Adrenal gland (tissue), 12 donors: ENCODE results near the gene MT1B. TPM values are rescaled to one million over a fixed set of nuclear protein-coding genes. Genes with fewer than 3 reads are reported as not detected.

Experiments
- DNase-seq, 7 donors: peaks; one replicate each; pipeline ENCODE4 v3.0.0-alpha.2; 2019 to 2020
- H3K27ac ChIP-seq, 5 donors: fragments of 200-600 bp; sonication (generic) in 4 of 5; 1 replicate in 3 of 5; 2 replicates in 2 of 5; pipeline versions ENCODE4 v1.5.1 to v1.8.0; 2016 to 2020; ENCODE audit warnings: mild to moderate bottlenecking in 1 of 5
- H3K27me3 ChIP-seq: fragments of 200-600 bp; 2 replicates; pipeline ENCODE4 v1.8.0; 2021
- H3K36me3 ChIP-seq, 2 donors: fragments of 200-600 bp; replicated peaks in 1 of 2; 1 replicate in 1 of 2; 2 replicates in 1 of 2; pipeline versions ENCODE4 v1.5.1 to v1.8.0; 2018 to 2022
- H3K4me1 ChIP-seq, 2 donors: fragments of 200-600 bp; replicated peaks in 1 of 2; 1 replicate in 1 of 2; 2 replicates in 1 of 2; pipeline versions ENCODE4 v1.5.1 to v1.8.0; 2018 to 2021
- H3K4me3 ChIP-seq, 4 donors: fragments of 200-600 bp; sonication (generic) in 3 of 4; one replicate each; pipeline ENCODE4 v1.5.1; 2016 to 2018
- H3K9me3 ChIP-seq, 3 donors: fragments of 200-600 bp; sonication (generic) in 1 of 3; replicated peaks in 1 of 3; 1 replicate in 2 of 3; 2 replicates in 1 of 3; pipeline versions ENCODE4 v1.5.1 to v1.8.0; 2016 to 2021
- POLR2A ChIP-seq, 2 donors: fragments of 450-650 bp; IDR thresholded peaks; one replicate each; pipeline ENCODE4 v1.6.1; 2017; ENCODE audit warnings: antibody characterized with exemption in 2 of 2, mild to moderate bottlenecking in 2 of 2, moderate library complexity in 1 of 2
- WGBS, 4 donors: extraction: QIAGEN DNeasy Blood & Tissue Kit in 2 of 4; methylation state at CpG; one replicate each; pipeline versions ENCODE4 v1.1.5 to v1.1.7; 2013 to 2017; 5-methylcytosine and 5-hydroxymethylcytosine counted together
- intact Hi-C, 2 donors: fragments of 100-400 bp; cut with DNase I; formaldehyde crosslinking; loops; one replicate each; pipeline versions ENCODE4 v1.14.1 to v1.15.0; 2022 to 2023
- polyA plus RNA-seq, 3 donors: library from polyadenylated mRNA; stranded (reverse); fragments of 200-250 nt in 2 of 3; fragments of 350-450 nt in 1 of 3; fragmentation: Illumina TruSeq in 1 of 3; extraction: RNeasy Lipid Tissue Mini Kit (QIAGEN cat#74804) in 1 of 3; gene quantifications; one replicate each; pipeline ENCODE4 v1.2.3, GENCODE V29; 2013 to 2014
- total RNA-seq, 9 donors: library from RNA; depleted of rRNA in 4 of 9; stranded (reverse); fragments of >200 nt in 4 of 9; fragments of 120-200 nt in 1 of 9; fragmentation: NEBNext Ultra II Directional in 1 of 9; extraction: Animal tissue kit (Norgen Biotek cat#: 25700) in 1 of 9; gene quantifications; one replicate each; pipeline versions ENCODE4 v1.1.0 to v1.2.4, GENCODE V29; 2013 to 2023
- TF ChIP-seq, protein P1 (sequence below), 6 experiments: fragments of 450-650 bp in 4 of 6; fragments of 200-600 bp in 2 of 6; sonication (generic) in 1 of 6; IDR thresholded peaks; 1 replicate in 5 of 6; 2 replicates in 1 of 6; pipeline versions ENCODE4 v1.5.1 to v1.8.0; 2016 to 2021; ENCODE audit warnings: antibody characterized with exemption in 6 of 6, mild to moderate bottlenecking in 2 of 6, moderate library complexity in 1 of 6
- donor health status: healthy with polysubstance abuse.
- donor health status: Bipolar disorder and iron deficiency.
- donor health status: DM: yes; HTN: yes; CAD: no.
- donor health status: DM: no; HTN: no; CAD: no.
- donor health status: DM: no; HTN: no; CAD: no.
- donor health status: DM: yes; HTN: yes; CAD: no.

The MT1B gene
- total and polyA plus RNA-seq, 12 donors = not detected

DNA sequence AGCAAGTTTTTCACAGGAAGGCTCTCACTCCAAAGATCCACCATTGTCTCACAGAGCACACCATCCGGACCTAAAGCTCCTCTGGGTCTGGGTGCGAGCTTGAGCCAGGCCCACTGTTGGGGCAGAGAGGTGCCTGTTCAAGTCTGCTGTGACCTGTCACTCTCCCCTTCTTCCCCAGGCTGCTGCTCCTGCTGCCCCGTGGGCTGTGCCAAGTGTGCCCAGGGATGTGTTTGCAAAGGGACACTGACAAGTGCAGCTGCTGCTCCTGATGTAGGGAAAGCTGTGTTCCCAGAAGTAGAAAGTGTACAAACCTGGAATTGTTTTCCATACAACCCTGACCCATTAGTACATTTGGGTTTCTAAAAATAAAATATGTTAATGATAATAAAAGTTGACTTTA, 25.8 kb downstream of the MT1B start:
- 77 to 100% (median 86%) methylated on average over 1 to 3 of the region's 3 CpGs for WGBS, 4 donors
- TF ChIP-seq POLR2A (IDR thresholded peaks at IDR 0.05) = no peak
- TF ChIP-seq, protein P1, sequence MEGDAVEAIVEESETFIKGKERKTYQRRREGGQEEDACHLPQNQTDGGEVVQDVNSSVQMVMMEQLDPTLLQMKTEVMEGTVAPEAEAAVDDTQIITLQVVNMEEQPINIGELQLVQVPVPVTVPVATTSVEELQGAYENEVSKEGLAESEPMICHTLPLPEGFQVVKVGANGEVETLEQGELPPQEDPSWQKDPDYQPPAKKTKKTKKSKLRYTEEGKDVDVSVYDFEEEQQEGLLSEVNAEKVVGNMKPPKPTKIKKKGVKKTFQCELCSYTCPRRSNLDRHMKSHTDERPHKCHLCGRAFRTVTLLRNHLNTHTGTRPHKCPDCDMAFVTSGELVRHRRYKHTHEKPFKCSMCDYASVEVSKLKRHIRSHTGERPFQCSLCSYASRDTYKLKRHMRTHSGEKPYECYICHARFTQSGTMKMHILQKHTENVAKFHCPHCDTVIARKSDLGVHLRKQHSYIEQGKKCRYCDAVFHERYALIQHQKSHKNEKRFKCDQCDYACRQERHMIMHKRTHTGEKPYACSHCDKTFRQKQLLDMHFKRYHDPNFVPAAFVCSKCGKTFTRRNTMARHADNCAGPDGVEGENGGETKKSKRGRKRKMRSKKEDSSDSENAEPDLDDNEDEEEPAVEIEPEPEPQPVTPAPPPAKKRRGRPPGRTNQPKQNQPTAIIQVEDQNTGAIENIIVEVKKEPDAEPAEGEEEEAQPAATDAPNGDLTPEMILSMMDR (IDR thresholded peaks at IDR 0.05) = no peak
- peaks cover 9 to 15% of the 10 kb centered on the region in 2 donors for H3K4me1 ChIP-seq
- no peaks in the 10 kb centered on the region for H3K36me3 ChIP-seq
- intact Hi-C loops = no loop called here
- H3K9me3 ChIP-seq = no peaks in the 10 kb centered on the region
- DNase-seq = no peak
- no peak overlapping the region for H3K27ac ChIP-seq
- no peak overlapping the region for H3K4me3 ChIP-seq
- no peaks in the 10 kb centered on the region for H3K27me3 ChIP-seq

DNA sequence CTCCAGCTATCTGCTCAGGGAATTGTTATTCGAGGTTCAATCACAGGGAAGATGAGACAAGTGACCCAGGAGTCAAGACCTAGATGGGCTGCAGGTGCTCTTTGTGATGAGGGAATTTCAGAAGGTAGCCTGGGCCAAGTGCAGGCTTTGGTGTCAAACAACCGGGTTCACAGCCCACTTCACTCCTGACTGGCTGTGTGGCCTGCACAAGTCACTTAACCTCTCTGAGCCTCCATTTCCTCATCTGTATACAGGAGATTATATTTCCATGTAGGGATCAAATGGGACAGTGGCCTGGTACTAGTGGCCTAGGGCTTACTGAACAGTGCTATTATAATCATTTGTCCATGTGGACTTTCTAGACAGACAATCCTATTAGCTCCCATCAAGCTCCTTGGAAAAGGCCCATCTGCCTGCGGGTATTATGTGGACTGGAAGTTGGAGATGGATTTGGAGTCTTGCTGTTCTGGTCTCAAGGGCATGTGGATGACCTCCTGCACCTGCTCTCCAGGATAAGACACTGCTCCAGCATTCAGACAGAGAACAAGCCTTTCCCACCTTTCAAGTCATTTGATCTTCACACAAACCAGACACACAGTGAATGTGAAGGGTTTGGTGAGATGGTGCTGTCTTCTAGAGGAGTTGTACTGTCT, 27.5 kb downstream of the MT1B start:
- Histone ChIP-seq H3K4me3 (no peak overlapping the region), H3K9me3 (no peaks in the 10 kb centered on the region), H3K27ac (peak overlapping the region in 2 of 5 donors; percentile 88 to 89), H3K4me1 (peaks cover 23 to 29% of the 10 kb centered on the region in 2 donors), H3K27me3 (no peaks in the 10 kb centered on the region), H3K36me3 (no peaks in the 10 kb centered on the region)
- WGBS, 4 donors = 88 to 100% (median 95%) methylated on average over 3 of the region's 3 CpGs
- intact Hi-C loops = no loop called here
- DNase-seq = no peak
- TF ChIP-seq POLR2A (IDR thresholded peaks at IDR 0.05) = no peak
- TF ChIP-seq, protein P1 (IDR thresholded peaks at IDR 0.05) = no peak

DNA sequence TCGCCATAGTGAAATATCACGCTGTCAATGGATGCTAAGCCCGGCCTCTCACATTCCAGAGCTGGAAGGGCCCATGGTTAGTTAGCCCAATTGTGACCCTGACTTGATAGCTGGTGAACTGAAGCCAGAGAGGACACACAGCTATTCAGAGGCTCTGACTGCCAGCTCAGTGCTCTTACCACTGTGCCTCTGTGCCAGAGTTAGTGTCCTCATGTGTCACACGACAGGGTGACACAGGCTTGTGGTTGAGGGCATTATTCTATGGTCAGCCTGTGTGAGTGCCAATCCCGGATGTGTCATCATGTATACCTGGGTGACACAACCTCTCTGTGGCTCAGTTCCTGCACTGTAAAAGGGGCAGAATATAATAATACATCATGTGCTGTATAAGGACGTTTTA, 28.1 kb downstream of the MT1B start:
- Histone ChIP-seq H3K9me3 (no peaks in the 10 kb centered on the region), H3K36me3 (no peaks in the 10 kb centered on the region), H3K4me3 (no peak overlapping the region), H3K27me3 (no peaks in the 10 kb centered on the region), H3K27ac (peak overlapping the region in 3 of 5 donors; percentile 14 to 89 (median 88)), H3K4me1 (peaks cover 23 to 29% of the 10 kb centered on the region in 2 donors)
- intact Hi-C loops = no loop called here
- TF ChIP-seq, protein P1 (IDR thresholded peaks at IDR 0.05) = no peak
- no peak for TF ChIP-seq POLR2A (IDR thresholded peaks at IDR 0.05)
- DNase-seq = peak in 6 of 7 donors; percentile 57 to 83 (median 72)
- WGBS, 4 donors = 41 to 69% (median 61%) methylated on average over 4 to 6 of the region's 6 CpGs

DNA sequence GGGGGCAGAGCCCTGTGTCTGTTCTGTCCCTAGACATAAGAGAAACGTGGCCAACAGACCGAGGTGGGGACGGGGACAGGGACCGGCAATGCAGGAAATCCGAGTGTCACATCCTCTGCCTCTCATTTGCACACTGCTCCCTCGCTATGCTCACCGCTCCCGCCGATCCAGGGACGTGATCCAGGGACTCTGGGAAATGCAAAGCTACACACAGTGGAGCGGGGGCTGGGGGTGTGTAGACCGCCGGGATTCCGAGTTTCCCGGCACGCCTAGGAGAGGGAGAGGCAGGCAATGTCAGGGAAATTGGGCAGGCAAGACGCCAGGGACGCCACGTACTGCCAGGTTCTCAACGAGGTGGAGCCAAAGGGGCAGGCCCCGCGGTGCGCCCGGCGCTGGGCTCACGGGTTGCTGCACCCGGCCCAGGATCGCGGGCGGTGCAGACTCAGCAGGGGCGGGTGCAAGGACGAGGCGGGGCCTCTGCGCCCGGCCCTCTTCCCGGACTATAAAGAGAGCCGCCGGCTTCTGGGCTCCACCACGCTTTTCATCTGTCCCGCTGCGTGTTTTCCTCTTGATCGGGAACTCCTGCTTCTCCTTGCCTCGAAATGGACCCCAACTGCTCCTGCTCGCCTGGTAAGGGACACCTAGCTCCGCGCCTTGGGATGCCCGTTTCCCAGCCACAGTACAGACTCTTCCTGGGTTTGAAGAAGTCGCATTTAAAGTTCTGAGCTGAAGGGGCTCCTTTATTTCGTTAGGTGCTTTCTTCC, 30.4 kb downstream of the MT1B start, which contains the start of gene MT1X:
MT1X (plus strand) TSS at position 532 of the 764 bp plus-strand sequence; CDS start at position 603, 71 bp downstream.
- Histone ChIP-seq H3K27ac (peak within 1 kb of the TSS; percentile 52 to 89 (median 75)), H3K27me3 (no peaks in the 10 kb centered on the region), H3K36me3 (no peaks in the 10 kb centered on the region), H3K4me1 (peaks cover 23 to 26% of the 10 kb centered on the region in 2 donors), H3K4me3 (peak within 1 kb of the TSS in 3 of 4 donors; percentile 14 to 66 (median 36)), H3K9me3 (no peaks in the 10 kb centered on the region)
- peak; percentile 94 to 97 (median 96) for DNase-seq
- peak; percentile 97 to 98 for TF ChIP-seq POLR2A (IDR thresholded peaks at IDR 0.05)
- TF ChIP-seq, protein P1 (IDR thresholded peaks at IDR 0.05) = no peak
- WGBS, 4 donors = 1% methylated on average over 31 to 49 of the region's 49 CpGs
- intact Hi-C loops = no loop called here
